MM.1S (cell line): ENCODE measurements around the gene TANC1.

ENCODE experiments used
- EZH2phosphoT487 ChIP-seq: fragments of 300-600 bp; sonication (generic); IDR thresholded peaks from 2 replicates; pipeline ENCODE4 v1.6.1; 2018; ENCODE audit warnings: antibody characterized with exemption, low read length
- TF ChIP-seq, protein P1 (sequence below): fragments of 300-600 bp; sonication (generic); IDR thresholded peaks from 2 replicates; pipeline ENCODE4 v1.5.1; 2016; ENCODE audit warnings: antibody characterized with exemption, low read length, mixed read lengths

DNA sequence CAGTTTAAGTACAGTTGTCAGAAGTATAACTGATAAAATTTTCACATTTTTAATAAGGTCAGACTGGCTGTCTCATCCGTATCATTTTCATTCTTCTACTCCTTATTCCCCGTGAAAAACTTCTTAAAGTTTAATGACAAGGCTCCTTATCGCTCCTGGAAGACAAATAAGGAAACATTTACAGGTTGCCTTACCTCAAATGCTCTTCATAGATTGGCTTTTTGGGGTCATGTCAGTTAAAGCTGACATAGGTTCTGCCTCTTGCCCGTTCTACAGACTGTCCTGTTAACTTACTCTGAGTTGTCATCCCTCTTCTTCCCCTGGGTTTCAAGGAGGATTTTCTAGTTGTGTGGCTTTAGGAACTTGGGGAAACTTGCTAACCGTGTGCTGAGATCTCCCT, 75.3 kb downstream of the TANC1 start:
- TF ChIP-seq, protein P1, sequence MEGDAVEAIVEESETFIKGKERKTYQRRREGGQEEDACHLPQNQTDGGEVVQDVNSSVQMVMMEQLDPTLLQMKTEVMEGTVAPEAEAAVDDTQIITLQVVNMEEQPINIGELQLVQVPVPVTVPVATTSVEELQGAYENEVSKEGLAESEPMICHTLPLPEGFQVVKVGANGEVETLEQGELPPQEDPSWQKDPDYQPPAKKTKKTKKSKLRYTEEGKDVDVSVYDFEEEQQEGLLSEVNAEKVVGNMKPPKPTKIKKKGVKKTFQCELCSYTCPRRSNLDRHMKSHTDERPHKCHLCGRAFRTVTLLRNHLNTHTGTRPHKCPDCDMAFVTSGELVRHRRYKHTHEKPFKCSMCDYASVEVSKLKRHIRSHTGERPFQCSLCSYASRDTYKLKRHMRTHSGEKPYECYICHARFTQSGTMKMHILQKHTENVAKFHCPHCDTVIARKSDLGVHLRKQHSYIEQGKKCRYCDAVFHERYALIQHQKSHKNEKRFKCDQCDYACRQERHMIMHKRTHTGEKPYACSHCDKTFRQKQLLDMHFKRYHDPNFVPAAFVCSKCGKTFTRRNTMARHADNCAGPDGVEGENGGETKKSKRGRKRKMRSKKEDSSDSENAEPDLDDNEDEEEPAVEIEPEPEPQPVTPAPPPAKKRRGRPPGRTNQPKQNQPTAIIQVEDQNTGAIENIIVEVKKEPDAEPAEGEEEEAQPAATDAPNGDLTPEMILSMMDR, result no peak
- TF ChIP-seq EZH2phosphoT487, result no peak
